ENCODE data around the gene PRKAR1B. TPM values are rescaled to one million over a fixed set of nuclear protein-coding genes. Genes with fewer than 3 reads are reported as not detected.

The PRKAR1B gene
- total RNA-seq, 1 donor from 2014 or later, result 11.8 TPM

DNA sequence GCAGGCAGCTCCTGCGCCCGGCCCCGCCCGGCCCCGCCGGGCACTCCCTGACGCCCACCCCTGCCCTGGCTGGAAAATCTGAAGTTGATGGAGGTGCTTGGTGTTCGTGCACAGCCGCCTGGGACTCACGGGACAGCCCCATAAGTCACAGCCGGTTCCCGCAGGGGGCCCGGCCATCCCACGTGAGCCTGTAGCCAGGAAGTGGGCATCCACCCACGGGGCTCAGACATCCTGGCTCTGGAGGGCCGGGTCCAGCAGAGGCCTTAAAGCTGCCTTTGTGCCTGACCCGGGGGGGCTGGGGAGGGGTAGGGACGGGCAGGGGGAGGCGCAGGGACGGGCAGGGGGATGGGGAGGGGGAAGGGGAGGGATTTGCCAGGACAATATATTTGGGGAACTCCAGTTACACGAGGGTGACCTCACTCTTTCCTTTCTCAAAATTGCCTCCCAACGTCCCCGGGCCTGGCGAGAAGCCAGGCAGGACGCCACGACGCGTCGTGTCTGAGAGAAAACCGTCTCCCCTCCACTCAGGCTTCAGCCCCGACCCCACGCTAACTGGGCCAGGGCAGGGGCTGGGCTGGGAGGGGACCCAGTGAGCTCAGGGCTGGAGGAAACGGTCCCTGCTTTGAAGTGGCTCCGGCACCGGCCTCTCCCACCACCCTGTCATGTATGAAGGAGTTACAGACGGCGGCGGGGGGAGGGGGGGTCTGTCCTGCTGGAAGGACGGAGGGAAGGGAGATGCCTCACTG lies 125.3 kb downstream of the PRKAR1B start:
- H4K20me1 ChIP-seq (ENCODE audit: low read depth), result no peaks in the 10 kb centered on the region
- H3K27ac ChIP-seq, result no peak overlapping the region
- no peak overlapping the region for H2AFZ ChIP-seq (replicated peaks)
- H3K4me2 ChIP-seq, result no peak overlapping the region
- no peaks in the 10 kb centered on the region for H3K79me2 ChIP-seq (ENCODE audit: low read depth)
- H3F3A ChIP-seq (ENCODE audit: low read depth), result no peaks in the 10 kb centered on the region
- no peak overlapping the region for H3K4me3 ChIP-seq
- H3K27me3 Mint-ChIP-seq (ENCODE audit: insufficient read depth, low read depth), result no peaks in the 10 kb centered on the region
- DNase-seq (ENCODE audit: low spot score), result no peak
- no peaks in the 10 kb centered on the region for H3K36me3 ChIP-seq
- peaks cover 17% of the 10 kb centered on the region for H3K4me1 Mint-ChIP-seq
- H3K27ac Mint-ChIP-seq, result no peak overlapping the region
- no peak overlapping the region for H3K4me3 Mint-ChIP-seq
- H3K27me3 ChIP-seq, result no peaks in the 10 kb centered on the region
- no peaks in the 10 kb centered on the region for H3K9me3 ChIP-seq (ENCODE audit: low read depth)
- no peak overlapping the region for H3K9ac ChIP-seq
- no peaks in the 10 kb centered on the region for H3K36me3 Mint-ChIP-seq
- TF ChIP-seq EZH2phosphoT487 (IDR thresholded peaks at IDR 0.05) (no peak), EZH2 (IDR thresholded peaks at IDR 0.05) (no peak)
- TF ChIP-seq, protein P1, sequence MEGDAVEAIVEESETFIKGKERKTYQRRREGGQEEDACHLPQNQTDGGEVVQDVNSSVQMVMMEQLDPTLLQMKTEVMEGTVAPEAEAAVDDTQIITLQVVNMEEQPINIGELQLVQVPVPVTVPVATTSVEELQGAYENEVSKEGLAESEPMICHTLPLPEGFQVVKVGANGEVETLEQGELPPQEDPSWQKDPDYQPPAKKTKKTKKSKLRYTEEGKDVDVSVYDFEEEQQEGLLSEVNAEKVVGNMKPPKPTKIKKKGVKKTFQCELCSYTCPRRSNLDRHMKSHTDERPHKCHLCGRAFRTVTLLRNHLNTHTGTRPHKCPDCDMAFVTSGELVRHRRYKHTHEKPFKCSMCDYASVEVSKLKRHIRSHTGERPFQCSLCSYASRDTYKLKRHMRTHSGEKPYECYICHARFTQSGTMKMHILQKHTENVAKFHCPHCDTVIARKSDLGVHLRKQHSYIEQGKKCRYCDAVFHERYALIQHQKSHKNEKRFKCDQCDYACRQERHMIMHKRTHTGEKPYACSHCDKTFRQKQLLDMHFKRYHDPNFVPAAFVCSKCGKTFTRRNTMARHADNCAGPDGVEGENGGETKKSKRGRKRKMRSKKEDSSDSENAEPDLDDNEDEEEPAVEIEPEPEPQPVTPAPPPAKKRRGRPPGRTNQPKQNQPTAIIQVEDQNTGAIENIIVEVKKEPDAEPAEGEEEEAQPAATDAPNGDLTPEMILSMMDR (IDR thresholded peaks at IDR 0.05), result no peak
- H3K4me1 ChIP-seq, result no peaks in the 10 kb centered on the region
- no peaks in the 10 kb centered on the region for H3K9me3 Mint-ChIP-seq

DNA sequence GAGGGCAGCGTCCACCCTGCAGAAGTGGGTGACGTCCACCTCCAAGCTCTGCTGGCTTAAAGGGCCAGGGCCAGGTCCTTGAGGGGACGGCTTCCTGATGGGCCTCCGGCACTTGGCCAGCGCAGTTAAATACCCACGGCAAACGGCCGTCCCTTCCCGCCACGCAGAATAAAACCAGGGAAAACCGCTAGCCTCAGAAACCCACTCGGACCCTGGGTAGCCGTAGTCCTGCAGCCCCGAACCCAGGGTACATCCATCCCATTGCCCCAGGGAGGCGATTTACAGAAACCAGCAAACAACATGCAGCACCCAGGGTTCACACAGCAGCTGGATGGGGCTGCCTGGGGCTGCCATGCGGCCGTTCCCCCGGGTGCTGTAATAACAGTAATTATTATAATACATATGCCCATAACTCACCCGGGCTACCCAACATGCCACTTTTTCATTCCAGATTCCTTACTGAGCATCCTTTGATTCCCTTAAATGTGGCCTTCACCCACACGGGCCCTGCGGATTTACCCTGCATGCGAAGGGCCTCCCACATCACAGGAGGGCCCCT lies 126.0 kb downstream of the PRKAR1B start:
- no peaks in the 10 kb centered on the region for H3F3A ChIP-seq (ENCODE audit: low read depth)
- H2AFZ ChIP-seq (replicated peaks), result no peak overlapping the region
- no peak for DNase-seq (ENCODE audit: low spot score)
- Mint-ChIP-seq H3K4me1 (peaks cover 17% of the 10 kb centered on the region), H3K27ac (no peak overlapping the region), H3K4me3 (no peak overlapping the region), H3K36me3 (no peaks in the 10 kb centered on the region), H3K27me3 (ENCODE audit: insufficient read depth, low read depth) (no peaks in the 10 kb centered on the region), H3K9me3 (no peaks in the 10 kb centered on the region)
- H3K27ac ChIP-seq, result no peak overlapping the region
- H3K9ac ChIP-seq, result no peak overlapping the region
- no peaks in the 10 kb centered on the region for H4K20me1 ChIP-seq (ENCODE audit: low read depth)
- H3K27me3 ChIP-seq, result no peaks in the 10 kb centered on the region
- no peaks in the 10 kb centered on the region for H3K36me3 ChIP-seq
- no peak overlapping the region for H3K4me2 ChIP-seq
- no peaks in the 10 kb centered on the region for H3K9me3 ChIP-seq (ENCODE audit: low read depth)
- TF ChIP-seq EZH2phosphoT487 (IDR thresholded peaks at IDR 0.05), result no peak
- TF ChIP-seq, protein P1 (IDR thresholded peaks at IDR 0.05), result no peak
- no peak for TF ChIP-seq EZH2 (IDR thresholded peaks at IDR 0.05)
- no peaks in the 10 kb centered on the region for H3K4me1 ChIP-seq
- no peaks in the 10 kb centered on the region for H3K79me2 ChIP-seq (ENCODE audit: low read depth)
- no peak overlapping the region for H3K4me3 ChIP-seq

DNA sequence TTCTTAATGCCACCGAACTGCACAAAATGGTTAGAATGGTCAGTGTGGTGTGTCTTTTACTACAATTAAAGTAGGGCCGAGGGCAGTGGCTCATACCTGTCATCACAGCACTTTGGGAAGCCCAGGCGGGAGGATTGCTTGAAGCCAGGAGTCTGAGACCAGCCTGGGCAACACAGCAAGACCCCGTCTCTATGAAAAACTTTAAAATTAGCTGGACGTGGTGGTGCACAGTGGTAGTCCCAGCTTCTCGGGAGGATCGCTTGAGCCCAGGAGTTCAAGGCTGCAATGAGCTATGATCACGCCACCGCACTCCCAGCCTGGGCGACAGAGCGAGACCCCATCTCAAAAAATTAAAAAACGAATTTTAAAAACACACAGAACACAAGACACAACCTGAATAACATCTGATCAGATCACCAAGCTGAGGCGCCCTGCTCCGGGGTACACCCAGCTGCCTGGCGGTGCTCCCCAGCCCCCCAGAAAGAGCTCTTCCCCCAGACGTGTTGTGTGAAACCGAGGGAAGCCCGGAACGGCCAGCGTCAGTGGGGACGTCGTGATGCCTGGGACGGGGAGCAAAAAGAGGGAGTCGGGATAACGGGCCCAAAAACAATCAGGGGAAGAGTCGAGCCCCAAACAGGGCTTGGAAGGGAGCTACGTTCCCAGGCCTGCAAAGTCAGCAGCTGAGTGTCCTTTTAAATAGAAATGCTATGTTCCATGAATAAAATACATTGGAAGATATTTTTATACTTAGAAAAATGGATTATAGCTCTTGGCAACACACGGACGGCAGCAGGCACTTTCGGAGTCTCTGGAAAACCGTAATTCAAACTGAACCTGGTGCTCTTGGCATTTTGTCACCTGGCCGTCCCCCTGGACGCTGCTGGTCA lies 126.7 kb downstream of the PRKAR1B start:
- no peak overlapping the region for H3K4me2 ChIP-seq
- H3K9me3 ChIP-seq (ENCODE audit: low read depth), result no peaks in the 10 kb centered on the region
- Mint-ChIP-seq H3K27ac (no peak overlapping the region), H3K9me3 (no peaks in the 10 kb centered on the region), H3K4me3 (no peak overlapping the region), H3K36me3 (no peaks in the 10 kb centered on the region), H3K4me1 (peaks cover 16% of the 10 kb centered on the region), H3K27me3 (ENCODE audit: insufficient read depth, low read depth) (no peaks in the 10 kb centered on the region)
- no peak overlapping the region for H2AFZ ChIP-seq (replicated peaks)
- H3K27ac ChIP-seq, result no peak overlapping the region
- no peaks in the 10 kb centered on the region for H3F3A ChIP-seq (ENCODE audit: low read depth)
- H3K4me1 ChIP-seq, result no peaks in the 10 kb centered on the region
- H3K36me3 ChIP-seq, result no peaks in the 10 kb centered on the region
- no peak for DNase-seq (ENCODE audit: low spot score)
- H3K9ac ChIP-seq, result no peak overlapping the region
- no peaks in the 10 kb centered on the region for H3K27me3 ChIP-seq
- H3K79me2 ChIP-seq (ENCODE audit: low read depth), result no peaks in the 10 kb centered on the region
- TF ChIP-seq, protein P1 (IDR thresholded peaks at IDR 0.05), result no peak
- TF ChIP-seq EZH2phosphoT487 (IDR thresholded peaks at IDR 0.05), result no peak
- no peaks in the 10 kb centered on the region for H4K20me1 ChIP-seq (ENCODE audit: low read depth)
- no peak overlapping the region for H3K4me3 ChIP-seq
